Measurements from ENCODE around the gene EMILIN2.
"Not testable (repeated sequence)": the region's sequence is repeated elsewhere in the genome, so short reads cannot be mapped to it uniquely, and the experiment has no call there.

The EMILIN2 gene

GRCh38 chr18:2846636-2847316 lies at the start of gene EMILIN2:
Gene EMILIN2, plus strand, starts transcription at chr18:2847006. Its CDS starts 183 bp downstream, at chr18:2847189.
- DNase-seq, result peak; percentile 98

DNA sequence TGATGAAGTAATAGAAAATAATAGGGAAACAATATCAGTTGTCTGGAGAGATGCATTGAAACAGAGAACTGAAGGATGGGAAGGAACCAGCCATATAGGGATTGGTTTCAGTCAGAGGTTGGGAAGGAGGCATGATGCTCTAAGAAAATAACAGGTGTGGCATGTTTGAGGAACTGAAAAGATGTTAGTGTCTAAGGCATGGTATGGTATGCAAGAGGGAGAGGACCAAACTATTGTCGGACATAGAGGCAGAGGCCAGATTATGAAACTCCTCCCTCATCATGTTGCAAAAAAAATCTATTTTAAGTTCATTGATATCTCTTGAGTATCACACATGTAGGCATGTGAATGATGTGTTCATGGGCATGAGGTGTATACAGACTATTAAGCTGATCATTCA lies 48.9 kb upstream of the EMILIN2 start:
- no peak for DNase-seq

DNA sequence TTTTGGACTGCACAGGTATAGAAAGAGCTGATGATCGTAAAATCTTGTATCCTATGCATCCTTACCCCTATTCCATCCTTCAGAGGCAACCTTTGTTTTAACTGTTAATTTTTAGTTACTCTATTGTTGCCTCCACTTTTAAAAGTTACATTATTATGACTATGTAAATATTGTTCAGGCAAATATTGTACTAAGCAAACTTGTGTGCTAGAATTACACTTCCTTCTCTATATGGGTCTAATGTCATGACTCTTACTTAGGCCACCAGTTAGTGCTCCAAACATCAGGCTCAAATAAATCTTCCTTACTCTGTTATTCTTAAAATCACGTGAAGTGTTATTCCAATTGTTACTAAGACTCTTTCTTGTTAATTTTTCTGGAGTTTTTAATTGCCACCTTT lies 47.4 kb upstream of the EMILIN2 start:
- DNase-seq, result no peak

GRCh38 chr18:2805970-2806943 lies 40.5 kb upstream of the EMILIN2 start:
- peak; percentile 8 for DNase-seq

DNA sequence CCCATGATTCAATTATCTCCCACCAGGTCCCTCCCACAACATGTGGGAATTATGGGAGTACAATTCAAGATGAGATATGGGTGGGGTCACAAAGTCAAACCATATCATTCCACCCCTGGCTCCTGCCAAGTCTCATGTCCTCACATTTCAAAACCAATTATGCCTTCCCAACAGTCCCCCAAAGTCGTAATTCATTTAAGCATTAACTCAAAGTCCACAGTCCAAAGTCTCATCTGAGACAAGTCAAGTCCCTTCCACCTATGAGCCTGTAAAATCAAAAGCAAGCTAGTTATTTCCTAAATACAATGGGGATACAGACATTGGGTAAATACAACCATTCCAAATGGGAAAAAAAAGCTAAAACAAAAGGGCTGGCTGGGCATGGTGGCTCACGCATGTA lies 38.2 kb upstream of the EMILIN2 start:
- DNase-seq, result not testable (repeated sequence)

DNA sequence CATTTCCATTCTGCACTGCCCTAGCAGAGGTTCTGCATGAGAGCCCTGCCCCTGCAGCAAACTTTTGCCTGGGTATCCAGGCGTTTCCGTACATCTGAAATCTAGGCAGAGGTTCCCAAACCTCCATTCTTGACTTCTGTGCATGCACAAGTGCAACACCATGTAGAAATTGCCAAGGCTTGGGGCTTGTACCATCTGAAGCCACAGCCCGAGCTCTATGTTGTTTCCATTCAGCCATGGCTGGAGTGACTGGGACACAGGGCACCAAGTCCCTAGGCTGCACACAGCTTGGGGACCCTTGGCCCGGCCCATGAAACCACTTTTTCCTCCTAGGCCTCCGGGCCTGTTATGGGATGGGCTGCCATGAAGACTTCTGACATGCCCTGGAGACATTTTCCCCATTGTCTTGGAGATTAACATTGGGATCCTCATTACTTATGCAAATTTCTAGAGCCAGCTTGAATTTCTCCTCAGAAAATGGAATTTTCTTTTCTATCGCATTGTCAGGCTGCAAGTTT lies 37.1 kb upstream of the EMILIN2 start:
- DNase-seq, result not testable (repeated sequence)

- no peak for DNase-seq
Measured at GRCh38 chr18:2811416-2811815, 35.4 kb upstream of the EMILIN2 start.

DNA sequence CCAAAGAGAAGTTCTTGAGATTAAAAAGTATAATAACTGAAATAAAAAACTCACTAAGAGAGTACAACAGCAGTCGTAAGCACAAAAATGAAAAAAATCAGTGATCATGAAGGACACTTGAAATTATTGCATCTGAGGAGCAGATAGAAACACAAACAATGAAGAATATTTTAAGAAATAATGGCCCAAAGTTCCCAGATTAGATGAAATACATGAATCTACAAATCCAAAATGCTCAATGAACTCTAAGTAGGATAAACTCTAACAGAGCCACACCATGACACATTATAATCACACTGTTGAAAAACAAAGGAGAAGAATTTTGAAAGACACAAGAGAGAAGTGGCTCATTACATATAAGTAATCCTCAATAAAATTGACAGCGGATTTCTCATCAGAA lies 31.9 kb upstream of the EMILIN2 start:
- DNase-seq, result no peak

DNA sequence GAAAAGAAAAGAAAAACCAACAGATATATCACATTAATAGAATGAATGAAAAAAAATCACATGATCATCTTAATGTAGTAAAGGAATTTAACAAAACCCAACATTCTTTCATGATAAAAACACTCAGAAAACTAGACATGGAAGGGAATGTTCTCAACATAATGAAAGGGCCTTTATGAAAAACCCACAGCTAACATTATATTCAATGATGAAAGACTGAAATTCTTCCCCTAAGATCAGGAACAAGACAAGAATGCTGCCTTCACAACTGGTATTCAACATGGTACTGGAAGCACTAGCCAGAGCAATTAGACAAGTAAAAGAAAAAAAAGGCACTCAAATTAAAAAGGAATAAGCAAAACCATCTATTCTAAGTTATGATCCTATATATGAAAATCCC lies 28.5 kb upstream of the EMILIN2 start:
- no peak for DNase-seq

GRCh38 chr18:2821695-2822094 lies 25.1 kb upstream of the EMILIN2 start:
- DNase-seq, result no peak

- peak; percentile 51 for DNase-seq
Measured at GRCh38 chr18:2822213-2822921, 24.4 kb upstream of the EMILIN2 start.

- no peak for DNase-seq
Measured at GRCh38 chr18:2823202-2823601, 23.6 kb upstream of the EMILIN2 start.

DNA sequence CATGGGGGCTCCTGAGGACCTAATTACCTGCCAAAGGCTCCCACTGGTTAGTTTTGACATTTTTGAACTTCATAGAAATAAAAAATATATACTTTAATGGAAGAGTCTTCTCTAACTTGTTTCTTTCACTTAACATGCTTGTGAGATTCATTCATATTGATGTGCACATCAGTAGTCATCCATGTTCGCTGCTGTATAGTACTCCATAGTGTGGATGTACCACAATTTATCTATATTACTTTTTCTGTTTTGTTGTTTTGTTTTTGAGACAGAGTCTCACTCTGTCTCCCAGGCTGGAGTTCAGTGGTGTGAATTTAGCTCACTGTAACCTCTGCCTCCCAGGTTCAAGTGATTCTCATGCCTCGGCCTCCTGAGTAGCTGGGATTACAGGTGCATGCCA lies 22.8 kb upstream of the EMILIN2 start:
- DNase-seq, result no peak

DNA sequence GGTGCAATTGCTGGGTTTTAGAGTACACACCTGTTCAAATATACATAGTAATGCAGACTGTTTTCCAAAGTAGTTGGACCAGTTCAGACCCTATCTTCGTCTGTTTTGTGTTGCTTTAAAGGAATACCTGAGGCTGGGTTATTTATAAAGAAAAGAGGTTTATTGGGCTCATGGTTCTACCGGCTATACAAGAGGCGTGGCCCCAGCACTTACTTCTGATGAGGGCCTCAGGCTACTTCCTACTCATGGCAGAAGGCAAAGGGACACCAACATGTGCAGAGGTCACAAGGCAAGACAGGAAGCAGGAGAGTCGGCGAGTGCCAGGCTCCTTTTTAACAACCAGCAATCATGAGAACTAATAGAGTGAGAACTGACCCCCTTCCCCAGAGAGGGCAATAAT lies 21.9 kb upstream of the EMILIN2 start:
- DNase-seq, result no peak

- no peak for DNase-seq
Measured at GRCh38 chr18:2825613-2826175, 21.1 kb upstream of the EMILIN2 start.

DNA sequence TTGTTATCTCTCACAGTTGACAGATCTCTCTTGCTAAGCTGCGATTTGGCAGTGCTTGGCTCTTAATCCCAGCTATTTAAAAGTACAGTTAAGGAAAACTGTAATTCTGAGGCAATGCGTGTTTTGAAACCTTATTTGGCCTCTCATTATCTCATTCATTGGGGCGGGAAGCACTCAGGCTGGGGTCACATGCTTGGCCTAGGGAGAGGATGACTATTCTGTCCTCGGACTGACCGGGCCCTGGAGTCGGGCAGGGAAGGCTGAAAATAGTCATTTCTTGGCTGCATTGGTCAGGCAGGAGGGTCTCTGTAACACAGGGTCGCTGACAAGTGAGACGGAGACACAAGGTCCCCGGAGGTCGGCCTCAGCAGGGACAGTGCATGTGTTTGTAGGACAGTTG lies 20.2 kb upstream of the EMILIN2 start:
- DNase-seq, result peak; percentile 35

DNA sequence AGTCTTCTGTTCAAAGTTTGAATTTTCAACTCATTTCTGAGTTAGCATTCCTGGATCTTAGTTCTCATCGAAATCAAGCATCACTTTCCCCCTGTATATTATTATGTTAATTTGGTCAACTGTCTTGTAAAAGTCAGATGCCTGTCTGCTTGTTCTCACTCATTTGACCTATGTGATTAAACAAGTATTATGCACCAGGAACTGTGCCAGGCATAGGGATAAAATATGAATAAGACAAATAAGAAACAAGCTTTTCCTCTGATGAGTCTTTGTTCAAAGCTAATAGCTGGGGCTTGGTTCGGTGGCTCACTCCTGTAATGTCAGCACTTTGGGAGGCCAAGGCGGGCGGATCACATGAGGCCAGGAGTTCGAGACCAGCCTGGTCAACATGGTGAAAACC lies 19.7 kb upstream of the EMILIN2 start:
- no peak for DNase-seq

DNA sequence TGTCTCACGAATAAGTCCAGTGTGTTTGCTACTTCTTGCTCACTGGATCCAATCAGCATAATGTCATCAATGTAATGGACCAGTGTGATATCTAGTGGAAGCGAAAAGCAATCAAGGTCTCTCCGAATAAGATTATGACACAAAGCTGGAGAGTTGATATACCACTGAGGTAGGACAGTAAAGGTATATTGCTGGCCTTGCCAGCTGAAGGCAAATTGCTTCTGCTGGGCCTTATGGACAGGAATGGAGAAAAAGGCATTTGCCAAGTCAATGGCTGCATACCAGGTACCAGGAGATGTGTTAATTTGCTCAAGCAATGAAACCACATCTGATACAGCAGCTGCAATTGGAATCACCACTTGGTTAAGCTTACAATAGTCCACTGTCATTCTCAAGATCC lies 10.7 kb upstream of the EMILIN2 start:
- DNase-seq, result not testable (repeated sequence)

DNA sequence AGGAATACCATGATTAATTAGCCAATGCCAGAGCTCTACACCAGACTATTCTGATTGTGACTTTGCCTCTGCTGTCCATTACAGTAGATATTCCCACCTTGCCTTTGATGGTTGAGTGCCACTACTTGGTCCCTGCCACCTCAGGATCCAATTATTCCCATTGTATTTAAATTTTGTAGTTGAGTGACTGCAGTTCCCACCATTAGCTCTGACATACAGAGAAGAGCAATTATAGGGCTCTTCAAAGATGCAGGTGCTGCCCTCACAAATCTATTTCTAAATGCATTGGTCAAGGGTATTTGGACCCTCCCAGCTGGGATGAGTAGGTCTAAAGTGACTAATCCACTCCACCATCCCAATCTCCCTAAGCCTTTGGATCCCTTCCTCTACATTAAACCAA lies 9.5 kb upstream of the EMILIN2 start:
- not testable (repeated sequence) for DNase-seq

- no peak for DNase-seq
Measured at GRCh38 chr18:2839202-2839601, 7.6 kb upstream of the EMILIN2 start.

DNA sequence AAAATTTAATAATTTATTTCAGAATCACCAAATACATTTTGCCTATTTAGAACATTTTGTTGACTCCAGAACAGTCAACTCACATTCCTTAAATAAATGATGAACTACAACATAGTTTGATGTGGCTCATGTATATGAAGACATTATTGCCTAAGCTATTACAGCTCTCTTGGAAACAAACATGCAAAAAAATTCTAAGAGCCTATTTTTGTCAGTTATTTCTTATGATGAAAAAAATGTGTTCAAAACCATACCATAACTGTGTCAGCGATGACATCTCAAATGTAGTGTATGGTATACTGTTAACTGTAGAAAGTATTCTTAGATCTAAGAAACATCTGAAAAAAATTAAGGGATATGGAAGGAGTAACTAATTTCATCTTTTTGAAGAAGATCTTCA lies 6.3 kb upstream of the EMILIN2 start:
- DNase-seq, result no peak

DNA sequence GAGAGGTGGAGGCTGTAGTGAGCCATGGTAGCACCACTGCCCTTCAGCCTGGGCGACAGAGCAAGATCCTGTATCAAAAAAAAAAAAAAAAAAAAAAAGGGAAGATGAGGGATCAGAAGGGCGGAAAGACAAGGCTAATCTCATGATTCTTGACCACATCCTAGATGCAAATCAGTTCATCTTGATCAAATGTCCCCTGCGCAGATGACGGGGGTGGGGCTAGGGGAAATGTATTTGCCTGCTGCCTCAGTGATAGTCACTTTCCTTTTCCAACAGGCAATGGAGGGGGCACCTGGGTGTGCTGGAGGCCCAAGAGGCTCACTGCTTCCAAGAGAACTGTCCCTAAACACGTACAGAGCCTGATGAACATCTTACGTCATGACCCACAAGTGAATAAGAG lies 3.7 kb upstream of the EMILIN2 start:
- DNase-seq, result peak; percentile 81

GRCh38 chr18:2845172-2845571 lies 1.6 kb upstream of the EMILIN2 start:
- peak; percentile 97 for DNase-seq
